Endodermal cell (in vitro differentiated cells): ENCODE data around the gene ABCB1. TPM values are rescaled to one million over a fixed set of nuclear protein-coding genes. Genes with fewer than 3 reads are reported as not detected.

Experiments
- DNase-seq: peaks from one replicate; pipeline ENCODE4 v3.0.0-alpha.2; 2017
- H3K27ac ChIP-seq: 2 replicates; pipeline ENCODE4 v1.5.1; 2013; ENCODE audit warnings: mild to moderate bottlenecking, low read depth, low read length, moderate library complexity
- H3K27me3 ChIP-seq: 2 replicates; pipeline ENCODE4 v1.6.1; 2013; ENCODE audit warnings: mild to moderate bottlenecking, low read length, moderate library complexity; ENCODE audit not compliant: insufficient read depth, control insufficient read depth, poor library complexity, severe bottlenecking
- H3K36me3 ChIP-seq: 2 replicates; pipeline ENCODE4 v1.7.0; 2013; ENCODE audit warnings: mild to moderate bottlenecking, low read length, moderate library complexity; ENCODE audit not compliant: control insufficient read depth, insufficient read depth
- H3K4me1 ChIP-seq: one replicate; pipeline ENCODE4 v1.7.0; 2013; ENCODE audit warnings: low read length; ENCODE audit not compliant: control insufficient read depth, insufficient read depth
- H3K4me3 ChIP-seq: 2 replicates; pipeline ENCODE4 v1.5.1; 2013; ENCODE audit warnings: mild to moderate bottlenecking, low read length, moderate library complexity
- H3K9ac ChIP-seq: 2 replicates; pipeline ENCODE4 v1.6.1; 2013; ENCODE audit warnings: mild to moderate bottlenecking, low read length, moderate library complexity; ENCODE audit not compliant: poor library complexity, severe bottlenecking; ENCODE audit errors: extremely low read depth
- H3K9me3 ChIP-seq: 2 replicates; pipeline ENCODE4 v1.6.1; 2013; ENCODE audit warnings: mild to moderate bottlenecking, low read length, moderate library complexity; ENCODE audit not compliant: control insufficient read depth
- H3K27ac Mint-ChIP-seq: 2 replicates; pipeline ENCODE4 v1.8.0; 2020; ENCODE audit warnings: mixed read lengths
- H3K27me3 Mint-ChIP-seq: 2 replicates; pipeline ENCODE4 v1.8.0; 2021; ENCODE audit warnings: mild to moderate bottlenecking, mixed read lengths; ENCODE audit not compliant: insufficient read depth
- H3K36me3 Mint-ChIP-seq: 2 replicates; pipeline ENCODE4 v1.8.0; 2020; ENCODE audit warnings: low read depth, mixed read lengths
- H3K4me1 Mint-ChIP-seq: 2 replicates; pipeline ENCODE4 v1.8.0; 2020; ENCODE audit warnings: mixed read lengths
- H3K4me3 Mint-ChIP-seq: 2 replicates; pipeline ENCODE4 v1.8.0; 2020; ENCODE audit warnings: mild to moderate bottlenecking, moderate library complexity, mixed read lengths
- H3K9me3 Mint-ChIP-seq: 2 replicates; pipeline ENCODE4 v1.8.0; 2020; ENCODE audit warnings: mild to moderate bottlenecking, mixed read lengths
- CTCF ChIP-seq: fragments of 200-600 bp; sonication (generic); conservative IDR thresholded peaks from 2 replicates; pipeline ENCODE4 v1.5.0; 2021; ENCODE audit warnings: antibody characterized with exemption, mild to moderate bottlenecking
- WGBS, 2 experiments: methylation state at CpG; one replicate each; pipeline versions ENCODE4 v1.1.5 to v1.1.7; 2013; ENCODE audit warnings: missing lambda C conversion rate in 2 of 2, mixed read lengths in 1 of 2; ENCODE audit not compliant: insufficient coverage in 1 of 2, insufficient read length in 1 of 2; 5-methylcytosine and 5-hydroxymethylcytosine counted together
- total RNA-seq, 2 donors: library from RNA; stranded (reverse); fragmentation: NEBNext Ultra II Directional in 1 of 2; extraction: Animal tissue kit (Norgen Biotek cat#: 25700) in 1 of 2; gene quantifications; 2 replicates in 1 of 2; 3 replicates in 1 of 2; pipeline ENCODE4 v1.2.1, GENCODE V29; 2021

ABCB1 gene
- total RNA-seq, 2 donors from 2014 or later: 0.07 TPM; not detected in 1

GRCh38 chr7:87545760-87546159 is 54.9 kb downstream of the ABCB1 start:
- DNase-seq: no peak
- H3K27ac Mint-ChIP-seq: no peak overlapping the region
- no peaks in the 10 kb centered on the region for H3K27me3 ChIP-seq
- no peaks in the 10 kb centered on the region for H3K9me3 ChIP-seq
- no peaks in the 10 kb centered on the region for H3K9me3 Mint-ChIP-seq
- H3K4me1 ChIP-seq: no peaks in the 10 kb centered on the region
- no peak overlapping the region for H3K4me3 ChIP-seq
- no peaks in the 10 kb centered on the region for H3K27me3 Mint-ChIP-seq
- 97 to 100% methylated on average over 4 to 6 of the region's 6 CpGs for WGBS, 2 experiments
- H3K4me3 Mint-ChIP-seq: no peak overlapping the region
- H3K27ac ChIP-seq: no peak overlapping the region
- no peaks in the 10 kb centered on the region for H3K36me3 ChIP-seq
- H3K4me1 Mint-ChIP-seq: no peaks in the 10 kb centered on the region
- no peak for TF ChIP-seq CTCF
- no peak overlapping the region for H3K9ac ChIP-seq
- no peaks in the 10 kb centered on the region for H3K36me3 Mint-ChIP-seq

GRCh38 chr7:87543623-87544022 is 57.1 kb downstream of the ABCB1 start:
- Histone ChIP-seq H3K27ac (no peak overlapping the region), H3K27me3 (no peaks in the 10 kb centered on the region), H3K9me3 (no peaks in the 10 kb centered on the region), H3K9ac (no peak overlapping the region), H3K4me1 (no peaks in the 10 kb centered on the region), H3K36me3 (no peaks in the 10 kb centered on the region), H3K4me3 (no peak overlapping the region)
- H3K4me3 Mint-ChIP-seq: no peak overlapping the region
- H3K4me1 Mint-ChIP-seq: no peaks in the 10 kb centered on the region
- WGBS, 2 experiments: 94 to 100% methylated on average over 1 of the region's 1 CpG
- no peaks in the 10 kb centered on the region for H3K36me3 Mint-ChIP-seq
- no peaks in the 10 kb centered on the region for H3K9me3 Mint-ChIP-seq
- no peak overlapping the region for H3K27ac Mint-ChIP-seq
- no peak for TF ChIP-seq CTCF
- no peaks in the 10 kb centered on the region for H3K27me3 Mint-ChIP-seq
- no peak for DNase-seq

- no peaks in the 10 kb centered on the region for H3K4me1 ChIP-seq
These were observed 59.0 kb downstream of the ABCB1 start for GRCh38 chr7:87541648-87542047.

More at GRCh38 chr7:87541648-87542047, 59.0 kb downstream of the ABCB1 start:
- no peaks in the 10 kb centered on the region for H3K4me1 Mint-ChIP-seq
- Histone ChIP-seq H3K27me3 (no peaks in the 10 kb centered on the region), H3K27ac (no peak overlapping the region), H3K9me3 (no peaks in the 10 kb centered on the region), H3K9ac (no peak overlapping the region), H3K4me3 (no peak overlapping the region), H3K36me3 (no peaks in the 10 kb centered on the region)
- H3K27ac Mint-ChIP-seq: no peak overlapping the region
- H3K9me3 Mint-ChIP-seq: no peaks in the 10 kb centered on the region
- no peak for TF ChIP-seq CTCF
- no peak overlapping the region for H3K4me3 Mint-ChIP-seq
- H3K36me3 Mint-ChIP-seq: no peaks in the 10 kb centered on the region
- WGBS, 2 experiments: 86 to 93% methylated on average over 1 of the region's 1 CpG
- no peaks in the 10 kb centered on the region for H3K27me3 Mint-ChIP-seq
- DNase-seq: no peak
